ENCODE data around the gene ADAM23.

DNA sequence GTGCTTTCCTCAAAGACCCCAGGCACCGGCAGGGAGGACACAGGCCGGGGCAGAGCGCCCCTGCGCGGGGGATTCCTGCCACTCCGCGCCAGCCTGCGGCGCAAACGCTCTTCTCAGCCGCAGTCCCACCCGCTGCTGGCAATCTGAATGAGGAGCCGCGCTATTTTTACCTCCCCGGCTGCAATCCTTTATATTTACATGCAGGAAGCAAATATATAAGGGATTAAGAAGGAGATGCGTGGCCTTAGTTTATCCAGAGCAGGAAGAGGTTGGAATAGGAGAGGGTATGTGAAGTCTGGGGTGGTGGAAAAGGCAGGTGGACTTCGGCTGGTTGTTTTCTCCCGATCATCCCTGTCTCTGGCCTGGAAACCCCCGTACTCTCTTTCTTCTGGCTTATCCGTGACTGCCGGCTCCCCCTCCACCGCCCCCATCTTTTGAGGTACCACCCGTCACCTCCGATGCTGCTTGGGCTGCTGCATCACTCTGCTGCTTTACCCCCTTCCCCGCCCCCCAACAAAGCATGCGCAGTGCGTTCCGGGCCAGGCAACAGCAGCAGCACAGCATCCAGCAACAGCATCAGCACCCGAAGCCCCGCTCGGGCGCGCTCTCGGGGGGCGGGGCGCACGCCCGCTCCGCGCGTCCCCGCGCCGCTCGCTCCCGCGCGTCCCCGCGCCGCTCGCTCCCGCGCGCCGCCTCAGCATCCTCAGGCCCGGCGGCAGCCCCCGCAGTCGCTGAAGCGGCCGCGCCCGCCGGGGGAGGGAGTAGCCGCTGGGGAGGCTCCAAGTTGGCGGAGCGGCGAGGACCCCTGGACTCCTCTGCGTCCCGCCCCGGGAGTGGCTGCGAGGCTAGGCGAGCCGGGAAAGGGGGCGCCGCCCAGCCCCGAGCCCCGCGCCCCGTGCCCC lies at the start of gene ADAM23:
- TF ChIP-seq, protein P1, sequence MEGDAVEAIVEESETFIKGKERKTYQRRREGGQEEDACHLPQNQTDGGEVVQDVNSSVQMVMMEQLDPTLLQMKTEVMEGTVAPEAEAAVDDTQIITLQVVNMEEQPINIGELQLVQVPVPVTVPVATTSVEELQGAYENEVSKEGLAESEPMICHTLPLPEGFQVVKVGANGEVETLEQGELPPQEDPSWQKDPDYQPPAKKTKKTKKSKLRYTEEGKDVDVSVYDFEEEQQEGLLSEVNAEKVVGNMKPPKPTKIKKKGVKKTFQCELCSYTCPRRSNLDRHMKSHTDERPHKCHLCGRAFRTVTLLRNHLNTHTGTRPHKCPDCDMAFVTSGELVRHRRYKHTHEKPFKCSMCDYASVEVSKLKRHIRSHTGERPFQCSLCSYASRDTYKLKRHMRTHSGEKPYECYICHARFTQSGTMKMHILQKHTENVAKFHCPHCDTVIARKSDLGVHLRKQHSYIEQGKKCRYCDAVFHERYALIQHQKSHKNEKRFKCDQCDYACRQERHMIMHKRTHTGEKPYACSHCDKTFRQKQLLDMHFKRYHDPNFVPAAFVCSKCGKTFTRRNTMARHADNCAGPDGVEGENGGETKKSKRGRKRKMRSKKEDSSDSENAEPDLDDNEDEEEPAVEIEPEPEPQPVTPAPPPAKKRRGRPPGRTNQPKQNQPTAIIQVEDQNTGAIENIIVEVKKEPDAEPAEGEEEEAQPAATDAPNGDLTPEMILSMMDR (conservative IDR thresholded peaks at IDR 0.05; ENCODE audit: low read depth in 2 of 2) = peak; percentile 61 to 70
- TF ChIP-seq, protein P2, sequence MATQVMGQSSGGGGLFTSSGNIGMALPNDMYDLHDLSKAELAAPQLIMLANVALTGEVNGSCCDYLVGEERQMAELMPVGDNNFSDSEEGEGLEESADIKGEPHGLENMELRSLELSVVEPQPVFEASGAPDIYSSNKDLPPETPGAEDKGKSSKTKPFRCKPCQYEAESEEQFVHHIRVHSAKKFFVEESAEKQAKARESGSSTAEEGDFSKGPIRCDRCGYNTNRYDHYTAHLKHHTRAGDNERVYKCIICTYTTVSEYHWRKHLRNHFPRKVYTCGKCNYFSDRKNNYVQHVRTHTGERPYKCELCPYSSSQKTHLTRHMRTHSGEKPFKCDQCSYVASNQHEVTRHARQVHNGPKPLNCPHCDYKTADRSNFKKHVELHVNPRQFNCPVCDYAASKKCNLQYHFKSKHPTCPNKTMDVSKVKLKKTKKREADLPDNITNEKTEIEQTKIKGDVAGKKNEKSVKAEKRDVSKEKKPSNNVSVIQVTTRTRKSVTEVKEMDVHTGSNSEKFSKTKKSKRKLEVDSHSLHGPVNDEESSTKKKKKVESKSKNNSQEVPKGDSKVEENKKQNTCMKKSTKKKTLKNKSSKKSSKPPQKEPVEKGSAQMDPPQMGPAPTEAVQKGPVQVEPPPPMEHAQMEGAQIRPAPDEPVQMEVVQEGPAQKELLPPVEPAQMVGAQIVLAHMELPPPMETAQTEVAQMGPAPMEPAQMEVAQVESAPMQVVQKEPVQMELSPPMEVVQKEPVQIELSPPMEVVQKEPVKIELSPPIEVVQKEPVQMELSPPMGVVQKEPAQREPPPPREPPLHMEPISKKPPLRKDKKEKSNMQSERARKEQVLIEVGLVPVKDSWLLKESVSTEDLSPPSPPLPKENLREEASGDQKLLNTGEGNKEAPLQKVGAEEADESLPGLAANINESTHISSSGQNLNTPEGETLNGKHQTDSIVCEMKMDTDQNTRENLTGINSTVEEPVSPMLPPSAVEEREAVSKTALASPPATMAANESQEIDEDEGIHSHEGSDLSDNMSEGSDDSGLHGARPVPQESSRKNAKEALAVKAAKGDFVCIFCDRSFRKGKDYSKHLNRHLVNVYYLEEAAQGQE (IDR thresholded peaks at IDR 0.05; ENCODE audit: unreplicated experiment) = no peak

Measured in GM23338 (cell line).